SK-N-SH treated with all-trans-retinoic acid at 6 μM for 48 hours (cell line): Measurements from ENCODE around the gene DNMBP.

Source experiments
- ARNTL ChIP-seq: fragments of 450-650 bp; formaldehyde crosslinking; IDR thresholded peaks from 2 replicates; pipeline ENCODE4 v1.5.0; 2020; ENCODE audit warnings: low read depth, mild to moderate bottlenecking, moderate library complexity, borderline replicate concordance
- BACH2 ChIP-seq: fragments of 250-450 bp; sonication (Bioruptor Pico); IDR thresholded peaks from 2 replicates; pipeline ENCODE4 v1.9.0; 2021; ENCODE audit warnings: mild to moderate bottlenecking, borderline replicate concordance
- CREB5 ChIP-seq: fragments of 250-450 bp; sonication (Bioruptor Pico); IDR thresholded peaks from 2 replicates; pipeline ENCODE4 v1.5.1; 2020; ENCODE audit warnings: low read depth, mild to moderate bottlenecking, moderate library complexity
- CSDC2 ChIP-seq: fragments of 250-450 bp; sonication (Bioruptor Pico); IDR thresholded peaks from 2 replicates; pipeline ENCODE4 v1.5.0; 2020; ENCODE audit warnings: mild to moderate bottlenecking, moderate library complexity
- OSR1 ChIP-seq: fragments of 250-450 bp; sonication (Bioruptor Pico); IDR thresholded peaks from 2 replicates; pipeline ENCODE4 v1.8.0; 2022; ENCODE audit warnings: moderate library complexity, mild to moderate bottlenecking, inconsistent platforms
- PPARA ChIP-seq: fragments of 250-450 bp; sonication (Bioruptor Pico); IDR thresholded peaks from 2 replicates; pipeline ENCODE4 v1.5.0; 2020; ENCODE audit warnings: mild to moderate bottlenecking, borderline replicate concordance
- RARB ChIP-seq: fragments of 250-450 bp; sonication (Bioruptor Pico); IDR thresholded peaks from 2 replicates; pipeline ENCODE4 v1.8.0; 2021; ENCODE audit warnings: mild to moderate bottlenecking, moderate library complexity
- ZNF565 ChIP-seq: fragments of 450-650 bp; formaldehyde crosslinking; conservative IDR thresholded peaks from 2 replicates; pipeline ENCODE4 v1.5.0; 2020; ENCODE audit warnings: low read depth, mild to moderate bottlenecking, moderate library complexity
- TF ChIP-seq, protein P1 (sequence below): fragments of 250-450 bp; sonication (Bioruptor Pico); IDR thresholded peaks from 2 replicates; pipeline ENCODE4 v1.8.0; 2020; ENCODE audit warnings: mild to moderate bottlenecking, moderate library complexity, borderline replicate concordance

- TF ChIP-seq RARB (CRISPR knock-in tag) (no peak), CSDC2 (CRISPR knock-in tag) (no peak), BACH2 (no peak), PPARA (no peak), ZNF565 (CRISPR knock-in tag) (no peak), CREB5 (no peak), ARNTL (CRISPR knock-in tag) (no peak), OSR1 (CRISPR knock-in tag) (no peak)
- TF ChIP-seq, protein P1, sequence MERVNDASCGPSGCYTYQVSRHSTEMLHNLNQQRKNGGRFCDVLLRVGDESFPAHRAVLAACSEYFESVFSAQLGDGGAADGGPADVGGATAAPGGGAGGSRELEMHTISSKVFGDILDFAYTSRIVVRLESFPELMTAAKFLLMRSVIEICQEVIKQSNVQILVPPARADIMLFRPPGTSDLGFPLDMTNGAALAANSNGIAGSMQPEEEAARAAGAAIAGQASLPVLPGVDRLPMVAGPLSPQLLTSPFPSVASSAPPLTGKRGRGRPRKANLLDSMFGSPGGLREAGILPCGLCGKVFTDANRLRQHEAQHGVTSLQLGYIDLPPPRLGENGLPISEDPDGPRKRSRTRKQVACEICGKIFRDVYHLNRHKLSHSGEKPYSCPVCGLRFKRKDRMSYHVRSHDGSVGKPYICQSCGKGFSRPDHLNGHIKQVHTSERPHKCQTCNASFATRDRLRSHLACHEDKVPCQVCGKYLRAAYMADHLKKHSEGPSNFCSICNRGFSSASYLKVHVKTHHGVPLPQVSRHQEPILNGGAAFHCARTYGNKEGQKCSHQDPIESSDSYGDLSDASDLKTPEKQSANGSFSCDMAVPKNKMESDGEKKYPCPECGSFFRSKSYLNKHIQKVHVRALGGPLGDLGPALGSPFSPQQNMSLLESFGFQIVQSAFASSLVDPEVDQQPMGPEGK (CRISPR knock-in tag): no peak
Observed at GRCh38 chr10:100013621-100014020, 3.9 kb upstream of the DNMBP start.
